Stimulated activated CD4-positive, alpha-beta T cell treated with anti-CD3 and anti-CD28 coated beads, Interleukin-15, amount 100 ng/mL, for 24 hours (primary cell): ENCODE results near the gene FAM185A.
"Not testable (repeated sequence)": the region's sequence is repeated elsewhere in the genome, so short reads cannot be mapped to it uniquely, and the experiment has no call there.

Experiments used
- DNase-seq: peaks from one replicate; pipeline ENCODE4 v3.0.0-alpha.2; 2020

FAM185A gene

DNA sequence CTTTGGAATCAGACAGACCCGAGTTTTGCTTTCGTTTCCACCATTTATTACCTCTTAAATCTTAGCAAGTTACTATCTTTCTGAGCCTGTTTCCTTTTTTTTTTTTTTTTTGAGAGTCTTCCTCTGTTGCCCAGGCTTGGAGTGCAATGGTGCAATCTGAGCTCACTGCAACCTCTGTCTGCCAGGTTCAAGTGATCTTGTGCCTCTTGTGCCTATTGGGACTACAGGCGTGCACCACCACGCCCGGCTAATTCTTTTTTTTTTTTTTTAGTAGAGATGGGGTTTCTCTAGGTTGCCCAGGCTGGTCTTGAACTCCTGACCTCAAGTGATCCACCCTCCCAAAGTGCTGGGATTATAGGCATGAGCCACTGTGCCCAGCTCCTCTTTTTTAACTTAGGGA, 84.5 kb downstream of the FAM185A start:
- no peak for DNase-seq

DNA sequence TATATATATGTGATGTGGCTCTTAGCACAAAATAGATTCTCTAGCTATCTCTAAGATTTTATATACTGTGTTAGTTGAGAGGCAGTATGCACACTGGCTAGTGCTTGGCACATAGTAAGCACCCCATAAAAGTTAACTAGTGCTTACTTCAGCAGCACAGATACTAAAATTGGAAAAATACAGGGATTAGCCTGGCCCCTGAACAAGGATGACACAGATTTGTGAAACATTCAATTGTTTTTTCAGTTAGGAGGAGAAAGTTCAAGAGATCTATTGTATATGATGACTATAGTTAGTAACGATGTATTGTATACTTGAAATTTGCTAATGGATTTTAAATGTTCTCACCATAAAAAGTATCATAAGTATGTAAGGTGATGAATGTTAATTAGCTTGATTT, 85.7 kb downstream of the FAM185A start:
- no peak for DNase-seq

DNA sequence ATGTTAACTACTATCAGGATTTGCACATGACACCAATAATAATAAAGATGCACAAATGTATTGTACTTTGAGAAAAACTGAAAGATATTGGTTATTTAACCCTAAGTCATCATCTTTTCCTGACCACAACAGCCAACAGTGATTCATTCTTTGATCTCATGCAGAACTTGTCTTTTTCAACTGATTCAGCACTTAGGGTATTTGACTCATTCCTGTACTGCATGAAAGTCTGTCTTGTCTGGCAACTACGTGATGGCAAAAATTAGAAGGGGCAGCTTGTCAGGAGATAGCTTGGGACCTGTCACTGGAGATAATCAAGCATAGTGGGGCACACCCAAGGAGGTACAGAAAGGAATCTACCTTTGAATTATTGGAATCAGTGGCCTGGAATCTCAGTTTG, 86.2 kb downstream of the FAM185A start:
- DNase-seq: peak; percentile 32

GRCh38 chr7:102836191-102836919, 87.6 kb downstream of the FAM185A start:
- no peak for DNase-seq

- no peak for DNase-seq
Observed at GRCh38 chr7:102836977-102837376, 88.2 kb downstream of the FAM185A start.

DNA sequence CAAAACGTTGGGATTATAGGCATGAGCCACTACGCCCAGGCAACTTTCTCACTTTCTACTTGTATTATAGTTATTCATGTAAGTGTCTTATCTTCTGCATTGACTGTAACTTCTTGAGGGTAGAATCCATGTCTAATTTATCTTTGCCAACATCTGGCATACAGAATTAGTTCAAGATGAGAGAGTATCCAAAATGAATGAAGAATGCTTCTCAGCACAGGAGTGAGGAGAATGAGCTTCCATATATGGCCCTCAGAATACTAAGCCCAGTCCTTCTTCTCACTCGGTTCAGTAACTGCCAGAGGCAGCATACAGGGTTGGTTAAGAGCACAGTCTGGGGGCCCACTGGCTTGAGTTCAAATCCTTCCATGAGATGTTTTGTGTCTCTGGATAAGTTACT, 89.0 kb downstream of the FAM185A start:
- no peak for DNase-seq

DNA sequence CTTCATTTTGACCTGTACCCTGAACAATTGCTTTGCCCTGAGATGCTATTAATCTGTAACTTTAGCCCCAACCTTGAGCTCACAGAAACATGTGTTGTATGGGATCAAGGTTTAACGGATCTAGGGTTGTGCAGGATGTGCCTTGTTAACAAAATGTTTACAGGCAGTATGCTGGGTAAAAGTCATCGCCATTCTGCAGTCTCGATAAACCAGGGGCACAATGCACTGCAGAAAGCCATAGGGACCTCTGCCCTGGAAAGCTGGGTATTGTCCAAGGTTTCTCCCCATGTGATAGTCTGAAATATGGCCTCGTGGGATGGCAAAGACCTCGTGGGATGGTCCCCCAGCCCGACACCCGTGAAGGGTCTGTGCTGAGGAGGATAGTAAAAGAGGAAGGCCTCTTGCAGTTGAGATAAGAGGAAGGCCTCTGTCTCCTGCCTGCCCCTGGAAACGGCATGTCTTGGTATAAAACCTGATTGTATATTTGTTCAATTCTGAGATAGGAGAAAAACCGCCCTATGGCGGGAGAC, 89.8 kb downstream of the FAM185A start:
- DNase-seq: not testable (repeated sequence)

GRCh38 chr7:102840404-102840803, 91.6 kb downstream of the FAM185A start:
- no peak for DNase-seq

GRCh38 chr7:102841290-102841689, 92.5 kb downstream of the FAM185A start:
- DNase-seq: no peak

- no peak for DNase-seq
Observed at GRCh38 chr7:102842284-102842683, 93.5 kb downstream of the FAM185A start.

- no peak for DNase-seq
Observed at GRCh38 chr7:102843850-102844249, 95.1 kb downstream of the FAM185A start.

GRCh38 chr7:102845346-102845745, 96.5 kb downstream of the FAM185A start:
- DNase-seq: no peak

- no peak for DNase-seq
Observed at GRCh38 chr7:102849079-102849478, 100.3 kb downstream of the FAM185A start.

GRCh38 chr7:102849538-102849937, 100.7 kb downstream of the FAM185A start:
- no peak for DNase-seq

DNA sequence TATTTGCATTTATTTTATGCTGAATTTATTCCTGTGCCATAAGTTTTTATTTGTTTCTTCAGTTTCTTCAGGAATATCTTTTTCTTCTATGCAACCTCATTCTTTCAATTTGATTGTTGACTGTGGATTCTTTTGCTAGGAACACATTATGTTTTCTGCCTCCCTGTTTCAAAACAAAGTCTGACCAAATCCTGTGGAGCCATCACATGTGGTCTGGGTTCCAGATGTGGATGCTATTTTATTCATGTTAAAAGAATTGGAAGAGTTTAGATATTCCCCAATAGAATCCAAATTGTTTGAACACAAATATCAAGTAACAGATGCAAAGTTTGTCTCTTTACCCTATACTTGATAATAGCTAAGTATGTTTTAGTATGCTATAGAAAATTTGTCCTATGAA, 107.2 kb downstream of the FAM185A start:
- DNase-seq: no peak
